Keratinocyte (primary cell): ENCODE data around the gene ZHX3. TPM values are rescaled to one million over a fixed set of nuclear protein-coding genes. Genes with fewer than 3 reads are reported as not detected.

Experiments
- DNase-seq: peaks from one replicate; pipeline ENCODE4 v3.0.0-alpha.2; 2011; ENCODE audit warnings: low read depth, missing footprints, low spot score
- FAIRE-seq: peaks from 2 replicates; lab custom pipeline; 2011; peaks lifted over from hg19 to GRCh38; lab: Jason Lieb, UNC
- H2AFZ ChIP-seq: 2 replicates; pipeline ENCODE4 v1.6.0; 2012; ENCODE audit warnings: low read length, control low read depth, inconsistent platforms; ENCODE audit not compliant: control insufficient read depth
- H3K27ac ChIP-seq: 2 replicates; pipeline ENCODE4 v1.5.1; 2011; ENCODE audit warnings: low read length; ENCODE audit not compliant: control insufficient read depth, insufficient read depth
- H3K27me3 ChIP-seq: 3 replicates; pipeline ENCODE4 v1.6.0; 2011; ENCODE audit warnings: low read length; ENCODE audit not compliant: control insufficient read depth, insufficient read depth; ENCODE audit errors: extremely low read depth
- H3K36me3 ChIP-seq, 2 experiments: 2 replicates in 1 of 2; 3 replicates in 1 of 2; pipeline ENCODE4 v1.5.1; 2011; ENCODE audit warnings: low read length in 2 of 2, mild to moderate bottlenecking in 1 of 2; ENCODE audit not compliant: control insufficient read depth in 2 of 2, insufficient read depth in 2 of 2; ENCODE audit errors: extremely low read depth in 1 of 2
- H3K4me1 ChIP-seq: 3 replicates; pipeline ENCODE4 v1.5.1; 2011; ENCODE audit warnings: low read length; ENCODE audit not compliant: control insufficient read depth, insufficient read depth; ENCODE audit errors: extremely low read depth
- H3K4me2 ChIP-seq: 3 replicates; pipeline ENCODE4 v1.6.0; 2011; ENCODE audit warnings: low read depth, low read length; ENCODE audit not compliant: control insufficient read depth, insufficient read depth; ENCODE audit errors: extremely low read depth
- H3K4me3 ChIP-seq, 3 experiments: fragments of 200-600 bp in 1 of 3; sonication (generic) in 1 of 3; 2 replicates in 2 of 3; 3 replicates in 1 of 3; pipeline ENCODE4 v1.5.1; 2011 to 2016; ENCODE audit warnings: low read length in 3 of 3, mild to moderate bottlenecking in 3 of 3, control low read depth in 2 of 3, inconsistent platforms in 1 of 3, low read depth in 1 of 3, mixed read lengths in 1 of 3, mixed run types in 1 of 3, moderate library complexity in 1 of 3; ENCODE audit not compliant: control insufficient read depth in 2 of 3, insufficient read depth in 2 of 3; ENCODE audit errors: extremely low read depth in 1 of 3
- H3K79me2 ChIP-seq: 2 replicates; pipeline ENCODE4 v1.6.0; 2012; ENCODE audit warnings: low read length; ENCODE audit not compliant: control insufficient read depth, insufficient read depth
- H3K9ac ChIP-seq: 3 replicates; pipeline ENCODE4 v1.6.0; 2011; ENCODE audit warnings: low read length; ENCODE audit not compliant: control insufficient read depth, insufficient read depth; ENCODE audit errors: extremely low read depth
- H3K9me1 ChIP-seq: 3 replicates; pipeline ENCODE4 v1.6.0; 2011; ENCODE audit warnings: low read length; ENCODE audit not compliant: control insufficient read depth, insufficient read depth; ENCODE audit errors: extremely low read depth
- H3K9me3 ChIP-seq: 2 replicates; pipeline ENCODE4 v1.5.1; 2012; ENCODE audit warnings: low read depth, low read length; ENCODE audit not compliant: control insufficient read depth
- H4K20me1 ChIP-seq: 3 replicates; pipeline ENCODE4 v1.6.0; 2011; ENCODE audit warnings: low read length; ENCODE audit not compliant: control insufficient read depth, insufficient read depth; ENCODE audit errors: extremely low read depth
- CTCF ChIP-seq, 3 experiments: IDR thresholded peaks in 1 of 3; conservative IDR thresholded peaks in 1 of 3; optimal IDR thresholded peaks in 1 of 3; 2 replicates in 2 of 3; 3 replicates in 1 of 3; pipeline versions ENCODE3 to v1.5.1; 2011; ENCODE audit warnings: low read length in 3 of 3, mild to moderate bottlenecking in 3 of 3, moderate library complexity in 2 of 3, control low read depth in 1 of 3, inconsistent platforms in 1 of 3; ENCODE audit not compliant: insufficient read depth in 2 of 3; ENCODE audit errors: extremely low read depth in 1 of 3
- EZH2 ChIP-seq: IDR thresholded peaks from one replicate; pipeline ENCODE4 v1.6.1; 2012; ENCODE audit warnings: inconsistent platforms, mild to moderate bottlenecking, low read length, moderate library complexity
- dilution Hi-C: fragments of 300-500 bp; cut with MboI; formaldehyde crosslinking; loops from one replicate; pipeline ENCODE4 v1.7.0; 2020; ENCODE audit warnings: low sequenced_read_pairs; ENCODE audit not compliant: extremely low pct_ligation_motif_present
- polyA plus RNA-seq, 5 experiments: library from polyadenylated mRNA; depleted of rRNA in 3 of 5; stranded (reverse) in 3 of 5; stranded (forward) in 1 of 5; unstranded in 1 of 5; fragments of >200 nt; gene quantifications; 1 replicate in 1 of 5; 2 replicates in 3 of 5; 3 replicates in 1 of 5; pipeline versions ENCODE4 v1.2.1 to v1.2.3, GENCODE V29; 2011 to 2012; ENCODE audit warnings: missing spikeins in 2 of 5, low read depth in 1 of 5, low replicate concordance in 1 of 5

ZHX3 gene
- polyA plus RNA-seq, 1 donor (not counting 4 experiments of a cell fraction or from before 2014, with no cell fraction given), result 16.5 TPM

DNA sequence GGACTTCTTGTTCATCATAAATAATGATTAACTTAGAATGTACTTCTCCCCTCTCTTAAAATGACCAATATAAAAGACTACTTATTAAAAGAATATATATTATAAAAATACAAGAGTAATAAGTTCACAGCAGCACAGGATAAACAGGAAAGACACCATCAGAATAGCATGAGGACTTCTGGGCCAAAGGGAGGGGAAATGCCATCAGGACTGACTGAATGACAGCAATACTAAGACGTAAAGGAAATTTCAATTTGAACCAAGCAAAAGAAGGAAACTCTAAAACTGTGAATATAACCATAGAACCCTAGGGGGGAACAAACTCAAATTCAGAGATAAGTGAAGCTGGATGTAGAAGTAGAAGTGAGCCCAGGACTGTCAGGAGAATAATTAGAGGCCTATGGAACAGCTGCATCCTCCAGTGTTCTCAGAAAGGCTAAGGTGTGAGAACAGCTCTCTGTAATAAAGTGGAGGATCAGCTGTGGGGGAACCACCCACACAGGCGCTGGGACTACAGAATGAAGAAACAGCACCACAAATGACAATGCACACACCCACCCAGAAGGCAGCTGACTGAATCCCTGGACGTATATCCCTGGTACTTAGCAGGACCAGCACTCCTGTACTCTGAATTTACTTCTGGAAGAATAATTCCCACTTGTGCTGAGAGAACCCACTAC is 37.8 kb downstream of the ZHX3 start:
- Histone ChIP-seq H3K9me1 (no peaks in the 10 kb centered on the region), H3K79me2 (peaks cover 9% of the 10 kb centered on the region), H3K4me2 (no peak overlapping the region), H3K27ac (no peak overlapping the region), H4K20me1 (no peaks in the 10 kb centered on the region), H3K9ac (no peak overlapping the region), H2AFZ (no peak overlapping the region), H3K36me3 (no peaks in the 10 kb centered on the region), H3K27me3 (no peaks in the 10 kb centered on the region), H3K4me3 (no peak overlapping the region), H3K9me3 (no peaks in the 10 kb centered on the region), H3K4me1 (no peaks in the 10 kb centered on the region)
- TF ChIP-seq CTCF (optimal IDR thresholded peaks at IDR 0.05 in 1 of 3, IDR thresholded peaks at IDR 0.05 in 1 of 3, conservative IDR thresholded peaks at IDR 0.05 in 1 of 3; ENCODE audit: extremely low read depth in 1 of 3, insufficient read depth in 2 of 3, low read length in 3 of 3) (no peak), EZH2 (no peak)
- no peak for DNase-seq
- dilution Hi-C loops, result no loop called here
- no peak for FAIRE-seq

DNA sequence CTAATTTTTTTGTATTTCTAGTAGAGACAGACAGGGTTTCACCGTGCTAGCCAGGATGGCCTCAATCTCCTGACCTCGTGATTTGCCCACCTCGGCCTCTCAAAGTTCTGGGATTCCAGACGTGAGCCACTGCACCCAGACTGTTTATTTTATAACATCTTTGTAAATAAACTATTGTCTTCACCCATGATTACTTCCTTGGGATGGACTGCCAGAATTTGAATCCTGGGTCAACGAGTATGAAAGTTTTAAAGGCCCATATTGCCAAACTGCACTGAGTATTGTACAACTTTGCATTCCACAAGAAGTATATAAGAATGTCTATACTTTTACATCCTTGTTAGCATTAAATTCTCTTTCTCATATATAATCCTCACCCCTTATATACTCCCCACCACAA is 38.6 kb downstream of the ZHX3 start:
- no peaks in the 10 kb centered on the region for H3K27me3 ChIP-seq
- peaks cover 0 to 2% of the 10 kb centered on the region in 2 experiments for H3K36me3 ChIP-seq
- no peaks in the 10 kb centered on the region for H3K4me1 ChIP-seq
- no peak overlapping the region for H3K4me3 ChIP-seq
- no peak overlapping the region for H3K4me2 ChIP-seq
- no peaks in the 10 kb centered on the region for H4K20me1 ChIP-seq
- H3K79me2 ChIP-seq, result peaks cover 5% of the 10 kb centered on the region
- no peaks in the 10 kb centered on the region for H3K9me1 ChIP-seq
- no peak for DNase-seq
- H2AFZ ChIP-seq, result no peak overlapping the region
- H3K9ac ChIP-seq, result no peak overlapping the region
- dilution Hi-C loops, result no loop called here
- H3K9me3 ChIP-seq, result no peaks in the 10 kb centered on the region
- TF ChIP-seq CTCF (optimal IDR thresholded peaks at IDR 0.05 in 1 of 3, IDR thresholded peaks at IDR 0.05 in 1 of 3, conservative IDR thresholded peaks at IDR 0.05 in 1 of 3; ENCODE audit: extremely low read depth in 1 of 3, insufficient read depth in 2 of 3, low read length in 3 of 3), result no peak
- TF ChIP-seq EZH2, result no peak
- H3K27ac ChIP-seq, result no peak overlapping the region
- no peak for FAIRE-seq
